Measurements from ENCODE around the gene CD248.

Gene CD248

GRCh38 chr11:66272596-66272995 is 44.2 kb downstream of the CD248 start:
- DNase-seq (ENCODE audit: low read depth): no peak
- TF ChIP-seq CTCF (IDR thresholded peaks at IDR 0.05; ENCODE audit: low read length, missing control alignments): no peak
- no peak overlapping the region for H3K4me3 ChIP-seq (replicated peaks; ENCODE audit: low read depth, low read length)

- no peak for TF ChIP-seq CTCF (IDR thresholded peaks at IDR 0.05; ENCODE audit: low read length, missing control alignments)
- H3K4me3 ChIP-seq (replicated peaks; ENCODE audit: low read depth, low read length): no peak overlapping the region
- DNase-seq (ENCODE audit: low read depth): no peak
These were observed 45.0 kb downstream of the CD248 start for GRCh38 chr11:66271816-66272215.

GRCh38 chr11:66268952-66269905 is 47.6 kb downstream of the CD248 start:
- peak; percentile 6 for TF ChIP-seq CTCF (IDR thresholded peaks at IDR 0.05; ENCODE audit: low read length, missing control alignments)
- peak overlapping the region; percentile 99 for H3K4me3 ChIP-seq (replicated peaks; ENCODE audit: low read depth, low read length)
- DNase-seq (ENCODE audit: low read depth): peak; percentile 18

- no peak for TF ChIP-seq CTCF (IDR thresholded peaks at IDR 0.05; ENCODE audit: low read length, missing control alignments)
- DNase-seq (ENCODE audit: low read depth): peak; percentile 100
- H3K4me3 ChIP-seq (replicated peaks; ENCODE audit: low read depth, low read length): peak within 1 kb of the TSS; percentile 99
These were observed 48.4 kb downstream of the CD248 start, which contains the start of gene RAB1B for GRCh38 chr11:66268244-66268951. Gene RAB1B, plus strand, starts transcription at chr11:66268639. Its CDS starts 41 bp downstream, at chr11:66268680.

- peak; percentile 88 for DNase-seq (ENCODE audit: low read depth)
- TF ChIP-seq CTCF (IDR thresholded peaks at IDR 0.05; ENCODE audit: low read length, missing control alignments): no peak
- peak overlapping the region; percentile 99 for H3K4me3 ChIP-seq (replicated peaks; ENCODE audit: low read depth, low read length)
These were observed 49.2 kb downstream of the CD248 start for GRCh38 chr11:66267379-66268243.

- no peak for TF ChIP-seq CTCF (IDR thresholded peaks at IDR 0.05; ENCODE audit: low read length, missing control alignments)
- H3K4me3 ChIP-seq (replicated peaks; ENCODE audit: low read depth, low read length): peak overlapping the region; percentile 99
- DNase-seq (ENCODE audit: low read depth): no peak
These were observed 49.8 kb downstream of the CD248 start for GRCh38 chr11:66267039-66267378.

Data from fibroblast of pulmonary artery (primary cell).